ELF-1 (cell line): ENCODE data around the gene ASPHD2.
A peak's percentile ranks its signal among the peaks of the same experiment; 100 is the strongest.

Experiments used
- DNase-seq: peaks from one replicate; pipeline ENCODE4 v3.0.0-alpha.2; 2016; ENCODE audit warnings: low read depth, low spot score

ASPHD2 gene

DNA sequence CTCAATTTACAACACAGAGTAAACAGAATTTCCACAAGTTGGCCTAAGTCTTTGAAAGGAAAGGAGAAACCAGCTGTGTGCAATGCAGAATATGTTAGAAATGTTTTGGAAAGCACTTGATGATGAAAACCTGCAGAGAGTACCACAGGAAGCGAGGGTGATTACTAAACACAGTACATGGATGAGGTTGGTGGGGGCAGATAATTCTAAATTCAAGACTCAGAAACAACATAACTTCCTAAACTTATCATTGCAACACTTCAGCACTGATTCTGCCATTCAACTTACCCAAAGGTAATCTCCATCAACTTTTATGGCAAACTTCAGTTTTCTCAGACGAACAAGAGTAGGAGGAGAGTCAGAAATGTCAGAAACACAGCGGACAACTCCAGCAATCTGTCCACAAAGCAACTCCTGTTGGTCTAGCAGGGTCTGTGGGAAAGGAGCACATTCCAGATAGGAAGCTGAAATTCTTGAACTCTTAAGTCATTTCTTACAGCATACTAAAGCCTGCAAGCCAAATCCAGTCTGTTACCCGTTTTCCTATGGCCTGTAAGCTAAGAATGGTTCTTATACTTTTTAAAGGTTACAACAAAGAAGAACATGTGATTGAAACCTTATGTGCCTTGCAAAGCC, 47.8 kb downstream of the ASPHD2 start:
- no peak for DNase-seq

DNA sequence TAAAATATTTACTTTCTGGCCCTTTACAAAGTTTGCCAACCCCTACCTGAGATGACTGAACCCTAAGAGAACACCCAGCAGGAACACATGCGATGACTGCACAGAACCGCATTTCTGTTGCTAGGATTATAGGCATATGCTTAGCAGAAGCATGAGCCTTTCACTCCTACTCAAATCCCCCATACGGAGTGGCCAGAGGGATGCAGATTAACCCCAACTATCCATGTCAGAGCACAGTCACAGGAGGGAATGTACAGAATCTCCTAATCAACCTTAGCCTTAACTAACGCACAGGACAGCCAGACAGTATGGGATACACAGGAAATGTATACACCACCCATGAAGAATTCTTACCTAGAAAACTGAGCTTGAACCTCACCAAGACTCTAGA, 48.3 kb downstream of the ASPHD2 start:
- DNase-seq = no peak

DNA sequence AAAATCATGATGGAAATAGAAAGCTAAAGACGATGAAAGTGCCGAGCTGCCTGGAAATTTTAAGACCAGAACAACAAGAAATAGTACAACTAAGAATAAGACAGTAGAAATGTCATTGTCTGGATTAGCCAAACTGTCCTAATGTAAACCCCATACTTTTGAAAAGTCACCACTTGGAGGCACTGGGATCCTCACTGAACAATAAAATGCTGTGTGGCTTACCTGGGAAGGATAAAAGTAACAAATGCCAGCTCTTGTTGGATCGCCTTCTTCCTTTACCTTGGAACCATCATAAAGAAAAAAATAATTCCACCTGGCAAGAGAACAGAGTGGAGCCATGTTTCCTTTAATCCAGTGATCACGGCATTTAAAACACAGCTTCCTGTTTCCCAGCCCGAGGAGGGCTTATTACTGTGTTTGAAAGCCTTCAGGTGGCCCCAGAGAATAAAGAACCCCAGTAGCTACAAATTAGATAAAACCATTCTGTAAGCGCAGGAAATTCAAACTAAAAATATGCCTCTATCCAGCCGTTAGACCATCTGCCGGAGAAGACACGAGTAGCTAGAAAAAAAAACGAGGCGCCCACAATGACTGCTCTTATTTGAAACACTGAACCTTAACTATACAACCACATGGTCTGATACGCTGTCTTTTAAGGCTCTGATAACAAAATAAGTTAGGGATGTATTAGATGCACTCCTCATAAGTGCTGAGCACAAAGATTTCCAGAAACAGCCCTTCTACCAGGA, 50.2 kb downstream of the ASPHD2 start:
- DNase-seq = no peak

DNA sequence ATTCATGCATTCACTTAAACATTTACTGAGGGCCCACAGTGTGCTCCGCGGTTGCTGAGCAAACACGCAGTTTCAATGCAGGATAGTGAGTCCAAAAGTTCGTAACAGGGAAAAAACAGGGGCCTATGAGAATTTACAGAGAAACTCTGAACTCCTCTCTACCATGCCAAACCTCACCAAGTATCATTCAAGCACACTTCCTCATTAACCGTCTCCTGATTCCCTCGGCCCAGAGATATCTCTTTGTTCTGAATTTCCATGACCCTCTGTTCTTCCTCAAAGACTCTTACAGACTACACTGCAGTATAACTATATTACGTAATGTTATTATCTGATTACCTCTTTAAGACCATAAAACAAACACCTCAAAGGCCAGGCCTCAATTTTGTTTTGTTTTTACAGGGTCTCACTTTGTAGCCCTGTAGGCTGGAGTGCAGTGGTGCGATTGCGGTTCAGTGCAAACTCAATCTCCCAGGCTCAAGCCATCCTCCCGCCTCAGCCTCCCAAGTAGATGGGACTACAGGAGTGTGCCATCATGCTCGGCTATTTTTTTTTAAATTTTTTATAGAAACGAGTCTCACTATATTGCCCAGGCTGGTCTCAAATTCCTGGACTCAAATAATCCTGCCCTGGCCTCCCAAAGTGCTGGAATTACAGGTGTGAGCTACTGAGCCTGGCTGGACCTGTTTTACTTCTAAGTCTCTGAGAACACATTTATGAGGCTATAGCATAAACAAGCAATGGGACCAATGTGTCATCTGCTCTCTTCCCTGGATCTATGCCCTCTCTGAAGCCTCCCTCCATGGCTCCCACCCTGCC, 50.9 kb downstream of the ASPHD2 start:
- DNase-seq = no peak

GRCh38 chr22:26480611-26480932, 51.5 kb downstream of the ASPHD2 start:
- DNase-seq = no peak

- DNase-seq = no peak
These were observed 52.1 kb downstream of the ASPHD2 start for GRCh38 chr22:26481112-26481693.

DNA sequence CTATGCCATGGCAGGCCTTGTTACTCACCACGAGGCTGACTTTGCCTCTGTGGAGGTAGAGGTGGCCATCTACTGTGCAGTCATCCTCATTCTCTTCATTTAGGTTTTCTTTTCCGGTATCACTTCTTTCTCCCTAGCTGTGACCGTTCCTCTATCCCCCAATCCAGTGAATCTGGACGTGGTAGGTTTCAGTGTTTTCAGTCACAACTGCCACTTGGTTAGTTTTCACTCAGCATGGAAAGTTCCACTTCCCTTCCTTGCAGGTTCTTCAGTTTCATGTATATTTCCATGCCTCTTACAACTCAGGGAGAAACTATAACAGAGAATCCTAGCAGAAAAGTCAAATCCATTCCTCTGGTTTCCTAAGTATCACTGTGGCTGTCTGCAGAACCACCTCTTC, 52.6 kb downstream of the ASPHD2 start:
- no peak for DNase-seq

- no peak for DNase-seq
These were observed 53.1 kb downstream of the ASPHD2 start for GRCh38 chr22:26482161-26482560.

GRCh38 chr22:26483043-26483438, 54.0 kb downstream of the ASPHD2 start:
- no peak for DNase-seq

DNA sequence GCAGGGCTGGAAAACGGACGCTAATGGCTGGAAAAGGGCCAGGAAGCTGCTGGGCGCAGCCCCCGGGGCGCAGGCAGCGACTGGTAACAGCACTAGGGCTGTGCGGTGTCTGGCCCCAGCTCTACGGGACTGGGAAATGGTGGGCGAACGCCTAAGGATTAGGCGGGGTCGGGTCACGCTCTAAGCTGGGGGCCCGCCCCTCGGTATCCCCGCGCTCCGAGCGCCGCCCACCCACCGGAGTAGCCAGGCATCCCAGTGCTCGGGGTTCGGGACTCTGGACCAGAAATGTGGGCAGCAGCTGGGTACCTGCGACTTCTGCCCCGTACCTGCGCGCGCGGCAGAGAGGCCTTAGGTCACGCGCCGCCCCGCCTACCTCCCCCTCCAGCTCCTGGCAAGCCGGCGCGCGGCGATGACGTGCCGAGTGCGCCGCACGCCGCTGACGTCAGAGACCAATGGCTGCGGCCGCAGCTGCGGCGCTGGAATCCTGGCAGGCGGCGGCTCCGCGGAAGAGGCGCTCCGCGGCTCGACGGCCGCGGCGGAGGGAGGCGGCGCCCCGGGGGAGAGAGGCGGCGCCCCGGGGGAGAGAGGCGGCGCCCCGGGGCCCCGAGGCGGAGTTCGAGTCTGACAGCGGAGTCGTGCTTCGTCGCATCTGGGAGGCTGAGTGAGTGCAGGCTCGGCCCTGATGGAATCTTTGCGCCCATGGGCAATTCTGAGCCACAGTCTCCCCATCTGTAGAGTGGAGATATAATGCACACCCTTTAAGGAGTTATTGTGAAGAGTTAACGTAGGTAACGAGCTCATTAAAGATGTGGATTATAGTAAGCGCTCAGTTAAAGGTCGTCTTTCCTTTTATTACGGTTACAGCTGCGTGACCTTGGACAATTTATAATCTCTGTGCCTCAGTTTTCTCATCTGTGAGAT, 54.6 kb downstream of the ASPHD2 start, which contains the start of the genes HPS4 and SRRD:
TSS of gene HPS4 (minus strand) at position 345 of the 921 bp plus-strand sequence. CDS start 2,021 bp downstream, outside the sequence.
TSS of gene SRRD (plus strand) at position 439 of the 921 bp plus-strand sequence. CDS start at position 453, 14 bp downstream.
- DNase-seq = peak; percentile 95

DNA sequence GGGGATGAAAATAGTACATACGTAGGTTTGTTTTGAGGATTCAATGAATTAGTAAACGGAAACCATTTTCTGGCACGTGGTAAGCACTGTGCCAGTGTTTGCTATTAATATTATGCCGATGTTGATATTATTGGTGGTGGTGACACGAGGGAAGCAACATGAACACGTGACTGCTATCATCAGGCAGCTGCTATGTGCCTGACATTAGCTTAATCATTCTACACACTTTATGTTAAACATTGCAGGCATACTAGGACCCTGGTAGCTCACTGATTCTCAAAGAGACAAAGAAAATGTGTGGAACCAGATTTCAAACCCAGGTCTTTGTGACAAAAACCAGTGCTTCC, 55.3 kb downstream of the ASPHD2 start:
- DNase-seq = no peak

GRCh38 chr22:26485013-26485412, 56.0 kb downstream of the ASPHD2 start:
- DNase-seq = no peak

DNA sequence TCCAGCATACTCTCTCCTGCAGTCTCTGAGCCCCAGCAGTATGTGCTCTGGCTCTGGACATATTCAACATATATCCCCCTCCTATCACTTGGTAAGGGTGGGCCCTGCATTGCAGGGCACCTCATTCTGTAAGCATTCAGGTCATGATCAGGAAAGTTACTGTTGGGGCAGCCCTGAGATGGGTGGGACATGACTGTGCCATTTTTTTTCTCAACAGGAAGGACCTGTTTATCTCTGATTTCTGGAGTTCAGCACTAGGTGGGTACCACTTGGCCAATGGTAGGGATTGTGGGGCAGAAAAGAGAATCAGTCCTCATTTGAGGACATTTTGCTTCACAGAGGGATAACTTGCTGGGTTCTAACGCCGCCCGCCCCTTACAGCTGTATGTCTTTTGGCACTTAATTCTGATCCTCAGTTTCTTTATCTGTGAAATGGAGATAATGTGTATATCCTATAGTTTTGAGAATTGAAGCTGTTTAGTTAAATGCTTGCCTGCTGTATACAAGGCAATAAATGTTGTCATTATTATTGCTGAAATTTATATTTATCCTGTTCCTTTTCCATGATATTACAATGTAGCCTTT, 56.8 kb downstream of the ASPHD2 start:
- DNase-seq = no peak

GRCh38 chr22:26486394-26486793, 57.3 kb downstream of the ASPHD2 start:
- DNase-seq = no peak

GRCh38 chr22:26487996-26488395, 58.9 kb downstream of the ASPHD2 start:
- no peak for DNase-seq

- no peak for DNase-seq
These were observed 60.5 kb downstream of the ASPHD2 start for GRCh38 chr22:26489447-26490036.

GRCh38 chr22:26492220-26492619, 63.2 kb downstream of the ASPHD2 start:
- DNase-seq = no peak

GRCh38 chr22:26494506-26494905, 65.4 kb downstream of the ASPHD2 start:
- DNase-seq = no peak
